ENCODE data around the gene SMIM11.
"Not testable (repeated sequence)": the region's sequence is repeated elsewhere in the genome, so short reads cannot be mapped to it uniquely, and the experiment has no call there.

Gene SMIM11

DNA sequence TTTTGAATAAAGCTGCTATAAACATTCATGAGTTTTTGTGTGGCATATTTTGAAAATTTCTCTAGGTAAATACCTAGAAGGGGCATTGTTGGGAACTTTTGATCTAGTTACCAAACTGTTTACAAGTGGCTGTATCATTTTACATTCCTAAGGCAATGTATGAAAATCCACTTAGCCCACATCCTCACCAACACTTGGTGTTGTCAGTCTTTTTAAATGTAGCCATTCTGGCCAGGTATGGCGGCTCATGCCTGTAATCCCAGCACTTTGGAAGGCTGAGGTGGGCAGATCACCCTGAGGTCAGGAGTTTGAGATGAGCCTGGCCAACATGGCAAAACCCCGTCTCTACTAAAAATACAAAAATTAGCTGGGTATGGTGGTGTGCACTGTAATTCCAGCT, 17.4 kb upstream of the SMIM11 start:
- DNase-seq: no peak

- no peak for DNase-seq
Measured at GRCh38 chr21:34358866-34359265, 16.4 kb upstream of the SMIM11 start.

- DNase-seq: no peak
Measured at GRCh38 chr21:34360488-34361241, 14.6 kb upstream of the SMIM11 start.

GRCh38 chr21:34362136-34362444, 13.2 kb upstream of the SMIM11 start:
- DNase-seq: no peak

GRCh38 chr21:34362670-34363069, 12.6 kb upstream of the SMIM11 start:
- no peak for DNase-seq

GRCh38 chr21:34363733-34364132, 11.6 kb upstream of the SMIM11 start, which contains the start of gene KCNE2:
KCNE2 (plus strand) TSS chr21:34364006; CDS start chr21:34370479, 6,473 bp downstream.
- no peak for DNase-seq

DNA sequence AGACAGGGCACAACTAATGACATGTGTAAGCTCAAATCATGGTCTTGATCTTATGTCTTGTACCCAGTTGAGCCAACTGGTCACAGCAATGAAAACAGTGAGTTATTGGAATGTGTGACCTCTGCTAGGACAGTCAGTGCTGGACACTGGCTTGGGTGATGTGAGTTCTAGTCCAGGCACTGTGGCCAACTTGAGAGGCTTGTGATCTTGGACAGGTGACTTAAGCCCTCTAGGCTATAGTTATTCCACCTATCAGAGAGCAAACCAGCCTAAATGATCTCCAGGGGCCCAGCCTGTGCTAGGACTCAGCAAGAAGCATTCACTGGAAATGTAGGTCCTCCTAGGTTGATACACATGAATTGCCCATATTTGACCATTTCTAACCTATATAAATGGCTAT, 10.4 kb upstream of the SMIM11 start:
- DNase-seq: no peak

GRCh38 chr21:34365809-34366208, 9.5 kb upstream of the SMIM11 start:
- DNase-seq: no peak

GRCh38 chr21:34367320-34367935, 7.9 kb upstream of the SMIM11 start:
- DNase-seq: peak; percentile 59

DNA sequence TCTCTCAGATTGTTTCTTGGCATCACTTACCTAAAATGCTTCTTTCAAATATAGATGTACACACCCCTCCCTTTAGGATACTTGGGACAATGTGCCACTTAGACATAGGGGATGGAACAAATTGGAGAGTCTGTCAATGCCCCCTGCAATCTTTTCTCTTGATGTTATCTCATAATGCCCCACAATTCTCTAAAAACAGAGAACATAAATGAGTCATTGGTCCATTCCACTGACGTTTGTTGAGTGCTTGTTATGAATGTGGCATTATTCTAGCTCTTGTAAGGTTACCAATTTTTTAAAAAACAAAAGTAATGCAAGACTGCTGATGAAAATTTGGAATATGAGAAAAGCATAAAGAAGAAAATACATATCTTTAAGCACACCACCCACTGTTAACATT, 5.6 kb upstream of the SMIM11 start:
- DNase-seq: no peak

- DNase-seq: no peak
Measured at GRCh38 chr21:34372321-34372720, 3.0 kb upstream of the SMIM11 start.

DNA sequence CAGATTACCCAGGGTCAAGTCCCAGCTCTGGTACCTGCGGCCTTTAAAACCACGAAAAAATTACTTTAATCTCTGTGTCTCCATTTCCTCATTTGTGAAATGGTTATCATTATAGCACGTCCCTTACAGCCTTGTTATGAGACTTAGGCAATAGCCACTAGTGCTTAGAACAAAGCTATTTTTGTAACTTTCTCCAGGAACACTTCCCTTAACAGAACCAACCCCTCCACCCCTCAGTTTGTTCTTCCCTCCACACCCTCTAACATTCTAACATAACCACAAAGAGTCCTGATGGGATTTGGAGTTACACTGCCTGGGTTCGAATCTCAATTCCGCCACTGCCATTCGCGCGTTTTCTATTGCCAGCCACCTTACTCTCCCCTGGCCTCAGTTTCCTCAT, 845 bp upstream of the SMIM11 start:
- DNase-seq: not testable (repeated sequence)

GRCh38 chr21:34375619-34375972, 289 bp downstream of the SMIM11 start:
- not testable (repeated sequence) for DNase-seq

DNA sequence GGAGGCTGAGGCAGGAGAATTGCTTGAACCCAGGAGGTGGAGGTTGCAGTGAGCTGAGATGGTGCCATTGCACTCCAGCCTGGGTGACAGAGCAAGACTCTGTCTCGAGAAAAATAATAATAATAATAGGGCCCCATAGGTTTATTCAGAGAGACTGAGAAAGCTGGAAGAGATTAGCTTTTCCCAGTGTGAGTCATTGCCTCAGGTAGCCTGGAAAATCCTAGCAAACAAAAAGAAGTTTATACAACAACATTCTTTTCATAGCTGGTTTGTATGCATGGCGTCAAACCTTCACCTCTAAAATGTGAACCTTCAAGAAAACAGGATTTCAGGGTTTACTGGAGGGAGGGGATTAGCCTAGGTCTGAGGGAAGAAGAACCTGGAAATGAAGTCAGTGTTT, 7.8 kb downstream of the SMIM11 start:
- not testable (repeated sequence) for DNase-seq

DNA sequence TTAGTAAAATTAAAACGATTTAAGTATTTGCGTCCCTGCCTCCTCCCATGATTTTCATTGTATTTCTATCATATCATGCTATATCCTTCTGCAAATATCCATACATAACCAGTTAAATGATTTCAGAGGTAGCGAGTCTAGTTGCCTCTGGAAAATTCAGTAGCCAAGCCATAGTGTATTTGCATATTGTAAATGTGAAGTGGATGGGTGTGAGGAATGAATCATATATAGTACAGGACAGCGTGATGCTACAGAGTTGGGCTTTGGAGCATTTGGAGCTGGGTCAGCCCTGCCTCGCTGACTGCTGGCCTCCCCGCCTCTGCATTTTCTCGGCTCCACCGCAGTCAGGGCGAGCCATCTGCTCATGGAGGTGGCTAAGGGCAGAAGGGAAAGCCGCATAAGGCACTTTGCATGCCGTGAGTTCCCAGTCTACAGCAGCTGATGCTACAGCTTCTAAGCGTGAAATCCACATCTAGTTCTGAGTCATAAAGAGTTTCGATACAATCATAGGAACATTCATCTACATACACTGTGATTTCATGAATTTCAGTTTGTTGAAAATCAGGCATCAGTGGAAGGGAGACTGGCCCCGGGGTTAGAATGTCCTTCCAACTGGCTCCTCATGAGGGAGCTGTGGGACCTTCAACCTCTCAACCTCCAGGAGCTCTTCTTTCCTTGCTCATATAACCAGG, 8.6 kb downstream of the SMIM11 start:
- not testable (repeated sequence) for DNase-seq

- not testable (repeated sequence) for DNase-seq
Measured at GRCh38 chr21:34400522-34400921, 25.2 kb downstream of the SMIM11 start.

DNA sequence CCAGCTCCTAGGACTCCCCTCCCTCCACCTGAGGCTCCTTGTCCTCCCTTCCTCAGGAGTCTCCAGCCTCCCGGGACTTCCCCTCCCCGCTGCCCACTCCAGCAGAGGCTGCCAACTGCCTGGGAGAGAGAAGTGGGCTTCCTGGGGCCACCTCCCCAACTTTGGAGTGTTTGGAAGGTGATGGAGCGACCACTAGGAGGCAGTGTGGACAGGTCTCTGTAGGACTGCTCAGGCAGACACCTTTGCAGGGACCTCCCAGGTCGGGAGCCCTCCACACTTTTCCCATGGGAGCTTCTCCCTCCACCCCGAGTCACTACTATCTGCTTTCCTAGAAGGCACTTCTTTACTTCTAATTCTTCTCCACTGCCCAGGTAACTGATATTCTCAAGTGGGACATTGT, 29.4 kb downstream of the SMIM11 start:
- DNase-seq: not testable (repeated sequence)

DNA sequence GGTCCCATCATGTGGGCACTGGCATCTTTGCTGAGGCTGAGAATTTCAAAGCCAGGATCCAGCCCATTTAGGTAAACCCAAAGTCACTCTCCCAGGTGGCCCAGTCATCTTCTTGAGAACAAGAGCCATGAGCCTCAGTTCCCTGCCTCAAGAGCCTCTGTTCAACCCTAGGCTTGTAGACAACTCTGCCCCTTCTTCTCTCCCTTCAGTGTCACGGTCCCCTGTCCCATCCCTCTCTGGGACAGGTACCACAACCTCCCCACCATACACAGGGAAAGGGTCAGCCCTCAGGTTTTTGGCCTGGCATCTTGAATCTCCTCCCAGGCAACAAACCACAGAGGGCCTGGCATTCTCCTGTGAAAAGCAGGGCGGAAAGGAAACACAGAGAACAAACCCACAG, 30.4 kb downstream of the SMIM11 start:
- DNase-seq: not testable (repeated sequence)

DNA sequence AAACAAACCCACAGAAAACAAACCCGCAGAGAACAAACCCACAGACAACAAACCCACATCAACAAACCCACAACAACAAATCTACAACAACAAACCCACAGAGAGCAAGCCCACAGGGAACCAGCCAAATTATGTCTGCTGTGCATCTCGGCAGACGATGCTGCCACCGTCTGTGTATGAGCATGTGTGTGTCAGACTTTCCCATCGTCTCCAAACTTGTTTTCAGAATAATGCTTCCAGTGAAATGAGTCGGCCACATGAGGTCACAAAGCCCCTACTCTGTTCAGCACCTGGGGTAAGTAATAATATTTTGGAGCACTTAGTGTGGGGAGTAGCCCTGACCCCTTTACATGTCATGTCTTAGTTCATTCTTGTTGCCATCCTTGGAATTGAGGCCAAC, 30.8 kb downstream of the SMIM11 start:
- DNase-seq: not testable (repeated sequence)

- not testable (repeated sequence) for DNase-seq
Measured at GRCh38 chr21:34406676-34407075, 31.4 kb downstream of the SMIM11 start.

DNA sequence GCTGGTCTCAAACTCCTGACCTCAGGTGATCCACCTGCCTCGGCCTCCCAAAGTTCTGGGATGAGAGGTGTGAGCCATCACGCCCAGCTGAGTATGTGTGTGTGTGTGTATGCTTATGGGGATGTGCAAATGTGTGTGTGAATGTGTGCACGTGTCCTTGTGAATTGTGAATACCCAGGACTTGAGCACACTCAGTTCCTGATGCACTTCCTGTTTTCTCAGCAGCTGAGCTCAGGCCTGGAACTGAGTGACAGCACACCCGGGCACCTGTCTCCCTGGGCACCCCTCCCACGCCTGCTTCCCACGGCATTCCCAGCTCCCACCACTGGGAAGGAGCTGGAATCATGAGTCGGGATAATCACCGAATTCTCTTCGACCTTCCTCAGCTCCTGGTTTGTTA, 32.0 kb downstream of the SMIM11 start:
- DNase-seq: not testable (repeated sequence)

DNA sequence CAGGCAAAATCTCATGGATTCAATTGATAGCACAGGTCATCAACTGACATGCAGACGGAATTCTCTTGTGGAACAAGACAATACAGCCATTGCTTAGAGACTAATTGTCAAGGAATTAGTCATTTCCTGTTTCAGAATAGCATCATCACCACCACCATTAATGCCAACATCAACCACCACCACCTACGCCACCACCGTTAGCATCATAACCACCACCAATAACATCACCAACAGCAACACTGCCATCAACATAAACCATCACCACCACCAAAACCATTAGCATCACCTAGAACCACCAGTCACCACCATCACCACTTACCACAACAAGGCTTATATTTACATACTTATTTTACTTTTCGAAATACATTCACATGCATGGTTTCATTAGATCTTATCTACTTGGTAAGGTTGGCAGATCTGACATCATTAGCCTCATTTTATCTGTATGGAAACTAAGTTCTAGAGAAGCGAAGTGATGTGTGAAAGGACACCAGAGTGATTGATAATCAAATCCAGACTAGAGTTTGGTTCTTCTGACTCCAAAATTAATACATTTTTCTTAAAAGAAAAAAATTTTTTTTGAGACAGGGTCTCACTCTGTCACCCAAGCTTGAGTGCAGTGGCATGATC, 42.3 kb downstream of the SMIM11 start:
- DNase-seq: not testable (repeated sequence)

DNA sequence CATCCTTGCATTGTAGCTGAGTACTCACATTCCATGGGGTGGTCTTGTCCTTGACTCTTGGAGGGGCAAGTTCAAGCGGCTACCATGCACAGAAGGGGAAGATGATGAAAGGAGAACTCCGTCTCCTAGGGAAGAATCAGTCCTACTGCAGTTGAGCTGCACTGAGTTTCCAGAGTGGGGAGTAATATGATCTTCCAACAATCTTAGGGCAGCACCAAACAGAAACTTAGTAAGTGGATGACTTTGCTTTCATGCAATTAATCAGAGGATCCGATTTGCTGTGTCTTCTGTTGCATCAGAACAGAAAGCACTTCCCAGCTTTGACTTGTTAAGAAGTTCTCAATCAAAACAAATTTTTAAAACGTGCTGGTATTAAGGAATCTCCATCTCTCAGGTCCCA, 48.5 kb downstream of the SMIM11 start, which contains the start of gene SMIM34:
TSS of gene SMIM34 (minus strand) at position 147 of the 400 bp plus-strand sequence. CDS start at position 35, 112 bp downstream.
- not testable (repeated sequence) for DNase-seq

All from activated CD4-positive, alpha-beta T cell treated with anti-CD3 and anti-CD28 coated beads for 48 hours (primary cell).